MM.1S (cell line): ENCODE data around the gene DPP10.

Source experiments
- DNase-seq: peaks from one replicate; pipeline ENCODE4 v3.0.0-alpha.2; 2015
- H2AFZ ChIP-seq: fragments of 300-600 bp; sonication (generic); 2 replicates; pipeline ENCODE4 v1.6.0; 2016; ENCODE audit warnings: antibody characterized with exemption, low read length
- H3F3A ChIP-seq: fragments of 300-600 bp; sonication (generic); 2 replicates; pipeline ENCODE4 v1.6.1; 2016; ENCODE audit warnings: mild to moderate bottlenecking, antibody characterized with exemption, low read length, moderate library complexity, mixed read lengths; ENCODE audit not compliant: insufficient read depth
- H3K27ac ChIP-seq: fragments of 300-600 bp; sonication (generic); 2 replicates; pipeline ENCODE4 v1.5.1; 2016; ENCODE audit warnings: mild to moderate bottlenecking, low read length
- H3K27me3 ChIP-seq: fragments of 300-600 bp; sonication (generic); replicated peaks from 2 replicates; pipeline ENCODE4 v1.6.0; 2016; ENCODE audit warnings: low read length; ENCODE audit not compliant: insufficient read depth
- H3K36me3 ChIP-seq: fragments of 300-600 bp; sonication (generic); replicated peaks from 2 replicates; pipeline ENCODE4 v1.6.1; 2016; ENCODE audit warnings: mild to moderate bottlenecking, low read length, mixed read lengths; ENCODE audit not compliant: insufficient read depth
- H3K4me1 ChIP-seq: fragments of 300-600 bp; sonication (generic); 2 replicates; pipeline ENCODE4 v1.6.1; 2016; ENCODE audit warnings: low read length, mixed read lengths
- H3K4me2 ChIP-seq: fragments of 300-600 bp; sonication (generic); 2 replicates; pipeline ENCODE4 v1.6.0; 2016; ENCODE audit warnings: low read depth, low read length
- H3K4me3 ChIP-seq: fragments of 300-600 bp; sonication (generic); 2 replicates; pipeline ENCODE4 v1.5.1; 2016; ENCODE audit warnings: low read length, mixed read lengths
- H3K79me2 ChIP-seq: fragments of 300-600 bp; sonication (generic); 2 replicates; pipeline ENCODE4 v1.6.1; 2016; ENCODE audit warnings: mixed run types, low read length, mixed read lengths
- H3K9ac ChIP-seq: fragments of 300-600 bp; sonication (generic); 2 replicates; pipeline ENCODE4 v1.6.1; 2016; ENCODE audit warnings: low read length, mixed read lengths
- H3K9me2 ChIP-seq: fragments of 300-600 bp; sonication (generic); replicated peaks from 2 replicates; pipeline ENCODE4 v1.6.1; 2016; ENCODE audit warnings: mild to moderate bottlenecking, low read length, mixed read lengths; ENCODE audit not compliant: insufficient read depth
- H3K9me3 ChIP-seq: fragments of 300-600 bp; sonication (generic); replicated peaks from 2 replicates; pipeline ENCODE4 v1.6.1; 2016; ENCODE audit warnings: mild to moderate bottlenecking, low read length, mixed read lengths; ENCODE audit not compliant: insufficient read depth
- H4K20me1 ChIP-seq: fragments of 300-600 bp; sonication (generic); 2 replicates; pipeline ENCODE4 v1.6.1; 2016; ENCODE audit warnings: mild to moderate bottlenecking, low read length, moderate library complexity, mixed read lengths; ENCODE audit not compliant: insufficient read depth
- EZH2 ChIP-seq: fragments of 300-600 bp; sonication (generic); optimal IDR thresholded peaks from 2 replicates; pipeline ENCODE3; 2017; ENCODE audit warnings: low read depth, mild to moderate bottlenecking, antibody characterized with exemption, low read length, mixed read lengths
- EZH2phosphoT487 ChIP-seq: fragments of 300-600 bp; sonication (generic); IDR thresholded peaks from 2 replicates; pipeline ENCODE4 v1.6.1; 2018; ENCODE audit warnings: antibody characterized with exemption, low read length
- TF ChIP-seq, protein P1 (sequence below): fragments of 300-600 bp; sonication (generic); IDR thresholded peaks from 2 replicates; pipeline ENCODE4 v1.5.1; 2016; ENCODE audit warnings: antibody characterized with exemption, low read length, mixed read lengths

DPP10 gene

GRCh38 chr2:115294999-115295398 is 852.6 kb downstream of the DPP10 start:
- no peaks in the 10 kb centered on the region for H3K9me2 ChIP-seq
- no peaks in the 10 kb centered on the region for H3K4me1 ChIP-seq
- H3K4me3 ChIP-seq = no peak overlapping the region
- no peaks in the 10 kb centered on the region for H3K27me3 ChIP-seq
- H3K36me3 ChIP-seq = no peaks in the 10 kb centered on the region
- no peaks in the 10 kb centered on the region for H3F3A ChIP-seq
- H2AFZ ChIP-seq = no peak overlapping the region
- H3K4me2 ChIP-seq = no peak overlapping the region
- no peak overlapping the region for H3K9ac ChIP-seq
- H3K79me2 ChIP-seq = no peaks in the 10 kb centered on the region
- no peak for DNase-seq
- H4K20me1 ChIP-seq = no peaks in the 10 kb centered on the region
- no peak overlapping the region for H3K27ac ChIP-seq
- TF ChIP-seq EZH2 (no peak), EZH2phosphoT487 (no peak)
- TF ChIP-seq, protein P1, sequence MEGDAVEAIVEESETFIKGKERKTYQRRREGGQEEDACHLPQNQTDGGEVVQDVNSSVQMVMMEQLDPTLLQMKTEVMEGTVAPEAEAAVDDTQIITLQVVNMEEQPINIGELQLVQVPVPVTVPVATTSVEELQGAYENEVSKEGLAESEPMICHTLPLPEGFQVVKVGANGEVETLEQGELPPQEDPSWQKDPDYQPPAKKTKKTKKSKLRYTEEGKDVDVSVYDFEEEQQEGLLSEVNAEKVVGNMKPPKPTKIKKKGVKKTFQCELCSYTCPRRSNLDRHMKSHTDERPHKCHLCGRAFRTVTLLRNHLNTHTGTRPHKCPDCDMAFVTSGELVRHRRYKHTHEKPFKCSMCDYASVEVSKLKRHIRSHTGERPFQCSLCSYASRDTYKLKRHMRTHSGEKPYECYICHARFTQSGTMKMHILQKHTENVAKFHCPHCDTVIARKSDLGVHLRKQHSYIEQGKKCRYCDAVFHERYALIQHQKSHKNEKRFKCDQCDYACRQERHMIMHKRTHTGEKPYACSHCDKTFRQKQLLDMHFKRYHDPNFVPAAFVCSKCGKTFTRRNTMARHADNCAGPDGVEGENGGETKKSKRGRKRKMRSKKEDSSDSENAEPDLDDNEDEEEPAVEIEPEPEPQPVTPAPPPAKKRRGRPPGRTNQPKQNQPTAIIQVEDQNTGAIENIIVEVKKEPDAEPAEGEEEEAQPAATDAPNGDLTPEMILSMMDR = no peak
- H3K9me3 ChIP-seq = no peaks in the 10 kb centered on the region

GRCh38 chr2:115297056-115297455 is 854.6 kb downstream of the DPP10 start:
- H2AFZ ChIP-seq = no peak overlapping the region
- no peak overlapping the region for H3K4me3 ChIP-seq
- no peak overlapping the region for H3K4me2 ChIP-seq
- DNase-seq = no peak
- no peaks in the 10 kb centered on the region for H3K79me2 ChIP-seq
- no peaks in the 10 kb centered on the region for H4K20me1 ChIP-seq
- H3K36me3 ChIP-seq = no peaks in the 10 kb centered on the region
- H3K27me3 ChIP-seq = no peaks in the 10 kb centered on the region
- no peak overlapping the region for H3K9ac ChIP-seq
- H3K9me3 ChIP-seq = no peaks in the 10 kb centered on the region
- no peaks in the 10 kb centered on the region for H3K9me2 ChIP-seq
- no peak for TF ChIP-seq EZH2
- no peaks in the 10 kb centered on the region for H3F3A ChIP-seq
- H3K27ac ChIP-seq = no peak overlapping the region
- H3K4me1 ChIP-seq = no peaks in the 10 kb centered on the region

- no peaks in the 10 kb centered on the region for H4K20me1 ChIP-seq
- H3K27ac ChIP-seq = no peak overlapping the region
- H3K36me3 ChIP-seq = no peaks in the 10 kb centered on the region
- H3K79me2 ChIP-seq = no peaks in the 10 kb centered on the region
- H3K9me3 ChIP-seq = no peaks in the 10 kb centered on the region
- TF ChIP-seq EZH2 = no peak
- no peaks in the 10 kb centered on the region for H3F3A ChIP-seq
- DNase-seq = no peak
- no peak overlapping the region for H2AFZ ChIP-seq
- no peaks in the 10 kb centered on the region for H3K27me3 ChIP-seq
- H3K4me1 ChIP-seq = no peaks in the 10 kb centered on the region
- H3K9me2 ChIP-seq = no peaks in the 10 kb centered on the region
- no peak overlapping the region for H3K4me3 ChIP-seq
- no peak overlapping the region for H3K4me2 ChIP-seq
- H3K9ac ChIP-seq = no peak overlapping the region
Measured at GRCh38 chr2:115299199-115299598, 856.8 kb downstream of the DPP10 start.

- no peak overlapping the region for H3K9ac ChIP-seq
- H3K4me1 ChIP-seq = no peaks in the 10 kb centered on the region
- H3K9me3 ChIP-seq = no peaks in the 10 kb centered on the region
- no peaks in the 10 kb centered on the region for H3K79me2 ChIP-seq
- H3K4me3 ChIP-seq = no peak overlapping the region
- TF ChIP-seq, protein P1 = no peak
- TF ChIP-seq EZH2 (no peak), EZH2phosphoT487 (no peak)
- H4K20me1 ChIP-seq = no peaks in the 10 kb centered on the region
- no peak overlapping the region for H2AFZ ChIP-seq
- H3F3A ChIP-seq = no peaks in the 10 kb centered on the region
- H3K9me2 ChIP-seq = no peaks in the 10 kb centered on the region
- no peak for DNase-seq
- no peak overlapping the region for H3K27ac ChIP-seq
- H3K4me2 ChIP-seq = no peak overlapping the region
- H3K27me3 ChIP-seq = no peaks in the 10 kb centered on the region
- H3K36me3 ChIP-seq = no peaks in the 10 kb centered on the region
Measured at GRCh38 chr2:115305712-115306111, 863.3 kb downstream of the DPP10 start.
